ENCODE measurements around the gene ACTRT2. TPM values are rescaled to one million over a fixed set of nuclear protein-coding genes. Genes with fewer than 3 reads are reported as not detected.

Gene ACTRT2
- total RNA-seq, 1 donor from 2014 or later = not detected

DNA sequence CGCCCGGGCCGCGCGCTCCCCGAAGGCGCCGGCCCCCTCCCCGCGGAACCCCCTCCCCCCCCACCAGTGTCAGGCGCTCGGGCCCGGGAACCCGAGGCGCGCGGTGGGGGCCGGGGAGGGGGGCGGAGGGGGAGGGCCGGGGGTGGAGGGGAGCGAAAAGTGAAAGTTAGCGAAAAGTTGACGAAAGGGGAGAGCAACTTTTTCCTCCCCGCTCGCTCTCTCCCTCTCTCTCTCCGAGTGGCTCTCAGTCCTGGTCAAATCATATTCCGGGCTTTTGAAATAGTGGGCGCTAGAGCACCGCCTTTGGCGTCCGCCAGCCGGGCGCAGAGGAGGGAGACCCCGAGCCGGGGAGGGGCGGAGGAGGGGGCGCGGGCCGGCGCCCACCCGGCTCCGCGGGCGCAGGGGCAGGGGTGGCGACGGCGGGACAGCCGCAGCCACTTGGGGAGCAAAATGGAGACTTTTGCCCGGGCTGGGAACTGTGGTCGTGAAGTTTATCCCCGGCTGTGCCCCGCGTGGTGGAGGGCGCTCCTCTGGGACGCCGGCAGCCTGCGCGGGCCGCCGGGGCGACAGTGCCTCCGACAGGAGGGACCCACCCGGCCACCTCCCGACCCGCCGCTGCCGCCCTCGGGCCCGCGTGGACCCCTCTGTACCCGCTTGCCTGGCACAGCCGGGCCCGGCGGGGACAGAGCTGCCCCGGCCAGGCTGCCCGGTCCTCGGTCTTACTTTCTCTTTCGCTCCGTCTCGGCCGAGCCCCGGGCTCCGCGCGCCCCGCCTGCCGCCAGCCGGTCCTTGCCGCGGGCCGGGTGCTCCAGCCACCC is 48.4 kb downstream of the ACTRT2 start:
- Mint-ChIP-seq H3K4me1 (ENCODE audit: unreplicated experiment) (no peaks in the 10 kb centered on the region), H3K27ac (no peak overlapping the region), H3K9me3 (no peaks in the 10 kb centered on the region), H3K4me3 (peak overlapping the region; percentile 88), H3K27me3 (peaks cover 55% of the 10 kb centered on the region), H3K36me3 (no peaks in the 10 kb centered on the region)
- TF ChIP-seq CTCF (conservative IDR thresholded peaks at IDR 0.05) = peak; percentile 67
- no peak for DNase-seq (ENCODE audit: extremely low spot score, unreplicated experiment)

GRCh38 chr1:3070309-3070643 is 49.0 kb downstream of the ACTRT2 start:
- Mint-ChIP-seq H3K4me1 (ENCODE audit: unreplicated experiment) (peaks cover 5% of the 10 kb centered on the region), H3K36me3 (no peaks in the 10 kb centered on the region), H3K27me3 (peaks cover 56% of the 10 kb centered on the region), H3K4me3 (no peak overlapping the region), H3K27ac (no peak overlapping the region), H3K9me3 (no peaks in the 10 kb centered on the region)
- DNase-seq (ENCODE audit: extremely low spot score, unreplicated experiment) = no peak
- no peak for TF ChIP-seq CTCF (conservative IDR thresholded peaks at IDR 0.05)

GRCh38 chr1:3070644-3071564 is 49.6 kb downstream of the ACTRT2 start:
- Mint-ChIP-seq H3K36me3 (no peaks in the 10 kb centered on the region), H3K4me3 (peak overlapping the region; percentile 83), H3K27ac (peak overlapping the region; percentile 68), H3K9me3 (no peaks in the 10 kb centered on the region), H3K27me3 (peaks cover 53% of the 10 kb centered on the region), H3K4me1 (ENCODE audit: unreplicated experiment) (peaks cover 5% of the 10 kb centered on the region)
- TF ChIP-seq CTCF (conservative IDR thresholded peaks at IDR 0.05) = no peak
- no peak for DNase-seq (ENCODE audit: extremely low spot score, unreplicated experiment)

DNA sequence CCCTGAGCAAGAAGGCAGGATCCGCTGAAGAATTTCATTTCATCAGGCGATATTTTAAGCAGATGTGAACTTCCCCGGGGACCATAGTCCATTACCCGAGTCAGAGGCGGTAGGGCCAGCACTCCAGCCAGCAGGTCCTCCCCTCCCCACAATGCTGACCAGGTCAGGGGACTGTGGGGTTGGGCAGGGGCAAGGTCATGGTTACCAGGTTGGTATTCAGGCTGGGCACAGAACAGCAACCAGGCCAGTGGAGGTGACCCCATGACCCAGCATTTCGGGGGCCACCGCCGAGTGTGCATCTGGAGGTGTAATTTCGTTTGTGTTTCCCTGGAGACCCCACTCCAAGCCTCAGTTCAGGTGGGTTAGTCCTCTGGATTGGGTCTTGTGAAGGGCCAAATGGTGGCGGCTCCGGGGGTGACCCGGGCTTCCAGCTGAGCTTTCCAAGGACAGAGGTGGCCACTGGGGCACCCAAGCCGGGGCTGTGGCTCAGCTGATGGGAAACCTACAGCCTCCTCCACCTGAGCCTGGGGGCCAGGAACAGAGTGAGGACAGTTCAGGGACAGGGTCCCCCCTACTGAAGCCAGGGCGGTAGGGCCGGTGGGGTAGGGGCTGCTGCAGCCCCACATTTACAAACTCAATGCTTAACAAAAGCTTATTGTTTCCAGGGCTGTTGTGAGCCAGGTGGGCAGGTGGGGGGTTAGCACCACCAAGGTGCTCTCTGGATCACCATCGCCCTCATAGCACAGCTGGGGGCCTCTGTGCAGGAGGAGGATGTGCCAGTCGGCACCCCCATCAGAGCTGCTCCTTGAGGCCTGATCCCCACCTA is 50.5 kb downstream of the ACTRT2 start:
- Mint-ChIP-seq H3K4me1 (ENCODE audit: unreplicated experiment) (peaks cover 10% of the 10 kb centered on the region), H3K27me3 (peaks cover 51% of the 10 kb centered on the region), H3K36me3 (no peaks in the 10 kb centered on the region), H3K4me3 (peak overlapping the region; percentile 83), H3K27ac (peak overlapping the region; percentile 68), H3K9me3 (no peaks in the 10 kb centered on the region)
- no peak for DNase-seq (ENCODE audit: extremely low spot score, unreplicated experiment)
- no peak for TF ChIP-seq CTCF (conservative IDR thresholded peaks at IDR 0.05)

Other genes starting within 250 kb of the ACTRT2 start
- gene TTC34, start 219.8 kb upstream of the ACTRT2 start, total RNA-seq (ENCODE audit: low replicate concordance) = 1.6 and 3.1 TPM in 2 replicates
- gene PRDM16, start 47.7 kb downstream of the ACTRT2 start, total RNA-seq (ENCODE audit: low replicate concordance) = 10.3 and 23.6 TPM in 2 replicates

All from type B pancreatic cell (in vitro differentiated cells).